ENCODE results near the gene ARNT2.

DNA sequence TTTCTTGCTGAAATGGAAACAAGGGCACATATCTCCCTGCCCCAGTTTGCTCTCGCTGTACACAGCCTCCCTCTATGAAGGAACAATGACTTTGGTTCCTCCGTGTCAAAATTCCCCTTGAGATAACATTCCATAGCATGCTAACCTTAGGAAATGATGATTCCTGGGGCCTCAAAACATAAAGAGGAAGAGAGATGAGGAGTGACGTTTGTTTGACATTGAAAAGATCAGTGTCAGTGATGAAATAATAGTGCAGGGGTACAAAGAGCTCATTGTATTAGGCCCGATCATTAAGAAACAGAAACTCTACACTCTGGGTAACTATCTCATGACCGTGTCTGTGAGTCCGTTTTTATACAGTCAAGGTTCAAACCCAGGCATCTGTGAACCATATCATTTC lies 55.2 kb downstream of the ARNT2 start:
- TF ChIP-seq, protein P1, sequence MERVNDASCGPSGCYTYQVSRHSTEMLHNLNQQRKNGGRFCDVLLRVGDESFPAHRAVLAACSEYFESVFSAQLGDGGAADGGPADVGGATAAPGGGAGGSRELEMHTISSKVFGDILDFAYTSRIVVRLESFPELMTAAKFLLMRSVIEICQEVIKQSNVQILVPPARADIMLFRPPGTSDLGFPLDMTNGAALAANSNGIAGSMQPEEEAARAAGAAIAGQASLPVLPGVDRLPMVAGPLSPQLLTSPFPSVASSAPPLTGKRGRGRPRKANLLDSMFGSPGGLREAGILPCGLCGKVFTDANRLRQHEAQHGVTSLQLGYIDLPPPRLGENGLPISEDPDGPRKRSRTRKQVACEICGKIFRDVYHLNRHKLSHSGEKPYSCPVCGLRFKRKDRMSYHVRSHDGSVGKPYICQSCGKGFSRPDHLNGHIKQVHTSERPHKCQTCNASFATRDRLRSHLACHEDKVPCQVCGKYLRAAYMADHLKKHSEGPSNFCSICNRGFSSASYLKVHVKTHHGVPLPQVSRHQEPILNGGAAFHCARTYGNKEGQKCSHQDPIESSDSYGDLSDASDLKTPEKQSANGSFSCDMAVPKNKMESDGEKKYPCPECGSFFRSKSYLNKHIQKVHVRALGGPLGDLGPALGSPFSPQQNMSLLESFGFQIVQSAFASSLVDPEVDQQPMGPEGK (CRISPR knock-in tag; IDR thresholded peaks at IDR 0.05; ENCODE audit: borderline replicate concordance) = no peak
- no peak for TF ChIP-seq PPARA (CRISPR knock-in tag; IDR thresholded peaks at IDR 0.05; ENCODE audit: borderline replicate concordance)
- no peak for TF ChIP-seq CSDC2 (CRISPR knock-in tag; IDR thresholded peaks at IDR 0.05)
- TF ChIP-seq, protein P2, sequence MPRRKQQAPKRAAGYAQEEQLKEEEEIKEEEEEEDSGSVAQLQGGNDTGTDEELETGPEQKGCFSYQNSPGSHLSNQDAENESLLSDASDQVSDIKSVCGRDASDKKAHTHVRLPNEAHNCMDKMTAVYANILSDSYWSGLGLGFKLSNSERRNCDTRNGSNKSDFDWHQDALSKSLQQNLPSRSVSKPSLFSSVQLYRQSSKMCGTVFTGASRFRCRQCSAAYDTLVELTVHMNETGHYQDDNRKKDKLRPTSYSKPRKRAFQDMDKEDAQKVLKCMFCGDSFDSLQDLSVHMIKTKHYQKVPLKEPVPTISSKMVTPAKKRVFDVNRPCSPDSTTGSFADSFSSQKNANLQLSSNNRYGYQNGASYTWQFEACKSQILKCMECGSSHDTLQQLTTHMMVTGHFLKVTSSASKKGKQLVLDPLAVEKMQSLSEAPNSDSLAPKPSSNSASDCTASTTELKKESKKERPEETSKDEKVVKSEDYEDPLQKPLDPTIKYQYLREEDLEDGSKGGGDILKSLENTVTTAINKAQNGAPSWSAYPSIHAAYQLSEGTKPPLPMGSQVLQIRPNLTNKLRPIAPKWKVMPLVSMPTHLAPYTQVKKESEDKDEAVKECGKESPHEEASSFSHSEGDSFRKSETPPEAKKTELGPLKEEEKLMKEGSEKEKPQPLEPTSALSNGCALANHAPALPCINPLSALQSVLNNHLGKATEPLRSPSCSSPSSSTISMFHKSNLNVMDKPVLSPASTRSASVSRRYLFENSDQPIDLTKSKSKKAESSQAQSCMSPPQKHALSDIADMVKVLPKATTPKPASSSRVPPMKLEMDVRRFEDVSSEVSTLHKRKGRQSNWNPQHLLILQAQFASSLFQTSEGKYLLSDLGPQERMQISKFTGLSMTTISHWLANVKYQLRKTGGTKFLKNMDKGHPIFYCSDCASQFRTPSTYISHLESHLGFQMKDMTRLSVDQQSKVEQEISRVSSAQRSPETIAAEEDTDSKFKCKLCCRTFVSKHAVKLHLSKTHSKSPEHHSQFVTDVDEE (CRISPR knock-in tag; IDR thresholded peaks at IDR 0.05) = no peak
